Measurements from ENCODE around the gene NAPG.

GRCh38 chr18:10514082-10514481 lies 11.7 kb upstream of the NAPG start:
- TF ChIP-seq HDAC2 (IDR thresholded peaks at IDR 0.05) = no peak
- TF ChIP-seq, protein P1, sequence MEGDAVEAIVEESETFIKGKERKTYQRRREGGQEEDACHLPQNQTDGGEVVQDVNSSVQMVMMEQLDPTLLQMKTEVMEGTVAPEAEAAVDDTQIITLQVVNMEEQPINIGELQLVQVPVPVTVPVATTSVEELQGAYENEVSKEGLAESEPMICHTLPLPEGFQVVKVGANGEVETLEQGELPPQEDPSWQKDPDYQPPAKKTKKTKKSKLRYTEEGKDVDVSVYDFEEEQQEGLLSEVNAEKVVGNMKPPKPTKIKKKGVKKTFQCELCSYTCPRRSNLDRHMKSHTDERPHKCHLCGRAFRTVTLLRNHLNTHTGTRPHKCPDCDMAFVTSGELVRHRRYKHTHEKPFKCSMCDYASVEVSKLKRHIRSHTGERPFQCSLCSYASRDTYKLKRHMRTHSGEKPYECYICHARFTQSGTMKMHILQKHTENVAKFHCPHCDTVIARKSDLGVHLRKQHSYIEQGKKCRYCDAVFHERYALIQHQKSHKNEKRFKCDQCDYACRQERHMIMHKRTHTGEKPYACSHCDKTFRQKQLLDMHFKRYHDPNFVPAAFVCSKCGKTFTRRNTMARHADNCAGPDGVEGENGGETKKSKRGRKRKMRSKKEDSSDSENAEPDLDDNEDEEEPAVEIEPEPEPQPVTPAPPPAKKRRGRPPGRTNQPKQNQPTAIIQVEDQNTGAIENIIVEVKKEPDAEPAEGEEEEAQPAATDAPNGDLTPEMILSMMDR (IDR thresholded peaks at IDR 0.05 in 2 of 3, conservative IDR thresholded peaks at IDR 0.05 in 1 of 3; ENCODE audit: control insufficient read depth in 2 of 3, extremely low read depth in 1 of 3, insufficient read depth in 1 of 3, low read depth in 3 of 3, low read length in 3 of 3) = no peak
- no peak for TF ChIP-seq ZBTB4 (CRISPR knock-in tag; IDR thresholded peaks at IDR 0.05)
- no peak for TF ChIP-seq ATF7 (IDR thresholded peaks at IDR 0.05; ENCODE audit: low read depth)
- TF ChIP-seq ATF3 (IDR thresholded peaks at IDR 0.05; ENCODE audit: borderline replicate concordance, extremely low read depth, low read depth, low read length) = no peak
- TF ChIP-seq SMAD5 (IDR thresholded peaks at IDR 0.05; ENCODE audit: low read depth) = no peak
- no peak for TF ChIP-seq DPF2 (IDR thresholded peaks at IDR 0.05)
- no peak for TF ChIP-seq TBL1XR1 (IDR thresholded peaks at IDR 0.05; ENCODE audit: low read depth, low read length)
- TF ChIP-seq BHLHE40 (IDR thresholded peaks at IDR 0.05; ENCODE audit: borderline replicate concordance in 1 of 2, low read depth in 2 of 2, low read length in 1 of 2) = no peak
- no peak for TF ChIP-seq EZH2 (IDR thresholded peaks at IDR 0.05; ENCODE audit: borderline replicate concordance, control insufficient read depth, low read depth, low read length)
- no peak for TF ChIP-seq NBN (IDR thresholded peaks at IDR 0.05)
- no peak for TF ChIP-seq REST (IDR thresholded peaks at IDR 0.05; ENCODE audit: low read depth, low read length)
- no peak for TF ChIP-seq MYC (IDR thresholded peaks at IDR 0.05; ENCODE audit: insufficient read depth, insufficient read length, insufficient replicate concordance, low read length, severe bottlenecking)

Data from GM12878 (cell line).